Activated CD8-positive, alpha-beta memory T cell treated with anti-CD3 and anti-CD28 coated beads, Interleukin-2, amount 10 ng/mL, durations not matched to agents 7 days and 5 days (primary cell): ENCODE data around the gene NT5C3B. TPM values are rescaled to one million over a fixed set of nuclear protein-coding genes. Genes with fewer than 3 reads are reported as not detected.

Experiments
- ATAC-seq: fragments of 150-1000 bp; cut with Tn5 transposase; one replicate; pipeline ENCODE4 v1.10.0; 2021; ENCODE audit warnings: moderate library complexity
- CTCF ChIA-PET: fragments of 350-600 bp; sonication (Branson Sonifier 250); formaldehyde crosslinking; loops from one replicate; lab custom pipeline; 2021; ENCODE audit warnings: antibody characterized with exemption; lab: Charles Lee
- DNase-seq: peaks from one replicate; pipeline ENCODE4 v3.0.0-alpha.2; 2020
- H3K27ac Mint-ChIP-seq: one replicate; pipeline ENCODE4 v1.8.0; 2021; ENCODE audit warnings: mild to moderate bottlenecking, mixed read lengths
- H3K27me3 Mint-ChIP-seq: one replicate; pipeline ENCODE4 v1.8.0; 2021; ENCODE audit warnings: mixed read lengths
- H3K36me3 Mint-ChIP-seq: one replicate; pipeline ENCODE4 v1.8.0; 2021; ENCODE audit warnings: mild to moderate bottlenecking, mixed read lengths
- H3K4me1 Mint-ChIP-seq: one replicate; pipeline ENCODE4 v1.8.0; 2021; ENCODE audit warnings: mixed read lengths
- H3K4me3 Mint-ChIP-seq: one replicate; pipeline ENCODE4 v1.8.0; 2021; ENCODE audit warnings: mild to moderate bottlenecking, moderate library complexity, mixed read lengths
- H3K9me3 Mint-ChIP-seq: one replicate; pipeline ENCODE4 v1.8.0; 2022; ENCODE audit warnings: low read depth, mixed read lengths
- total RNA-seq, 2 experiments: library from RNA; stranded (reverse); gene quantifications; one replicate each; pipeline ENCODE4 v1.2.3, GENCODE V29; 2021

NT5C3B gene
- total RNA-seq, 2 experiments from 2014 or later, result 28.2 to 35.0 TPM

- H3K4me1 Mint-ChIP-seq, result peaks cover 6% of the 10 kb centered on the region
- no peaks in the 10 kb centered on the region for H3K36me3 Mint-ChIP-seq
- CTCF ChIA-PET, result interaction anchor here (1.0 kb wide), 1 partner anchor 20 kb away, joined by 3 read pairs; no protein-coding TSS in a partner anchor
- no peaks in the 10 kb centered on the region for H3K9me3 Mint-ChIP-seq
- no peak for DNase-seq
- H3K27ac Mint-ChIP-seq, result no peak overlapping the region
- no peak for ATAC-seq
- no peak overlapping the region for H3K4me3 Mint-ChIP-seq
- H3K27me3 Mint-ChIP-seq, result peaks cover 4% of the 10 kb centered on the region
Observed at GRCh38 chr17:41797377-41797776, 38.7 kb downstream of the NT5C3B start.

GRCh38 chr17:41796121-41796895, 39.7 kb downstream of the NT5C3B start:
- Mint-ChIP-seq H3K27ac (no peak overlapping the region), H3K4me1 (peaks cover 2% of the 10 kb centered on the region)

GRCh38 chr17:41794540-41794975, 41.5 kb downstream of the NT5C3B start:
- H3K36me3 Mint-ChIP-seq, result no peaks in the 10 kb centered on the region
- H3K27ac Mint-ChIP-seq, result no peak overlapping the region
- H3K4me1 Mint-ChIP-seq, result peaks cover 2% of the 10 kb centered on the region
- peaks cover 10% of the 10 kb centered on the region for H3K27me3 Mint-ChIP-seq
- no peak for ATAC-seq
- no peak for DNase-seq
- H3K4me3 Mint-ChIP-seq, result no peak overlapping the region
- CTCF ChIA-PET, result interaction anchor here (0.7 kb wide), 1 partner anchor 58 kb away, joined by 3 read pairs; no protein-coding TSS in a partner anchor
- no peaks in the 10 kb centered on the region for H3K9me3 Mint-ChIP-seq

More at GRCh38 chr17:41796121-41796895, 39.7 kb downstream of the NT5C3B start:
- H3K9me3 Mint-ChIP-seq, result no peaks in the 10 kb centered on the region
- no peak for DNase-seq
- CTCF ChIA-PET, result interaction anchor here (0.9 to 1.4 kb wide), 2 partner anchors 15 to 59 kb away, joined by 4 to 6 read pairs; partner anchors contain the start of gene P3H4
- no peaks in the 10 kb centered on the region for H3K36me3 Mint-ChIP-seq
- ATAC-seq, result no peak
- H3K27me3 Mint-ChIP-seq, result peaks cover 4% of the 10 kb centered on the region
- H3K4me3 Mint-ChIP-seq, result no peak overlapping the region

- Mint-ChIP-seq H3K36me3 (no peaks in the 10 kb centered on the region), H3K4me1 (peaks cover 2% of the 10 kb centered on the region), H3K27ac (no peak overlapping the region), H3K27me3 (peaks cover 13% of the 10 kb centered on the region), H3K9me3 (no peaks in the 10 kb centered on the region), H3K4me3 (no peak overlapping the region)
- DNase-seq (no peak), ATAC-seq (no peak)
- CTCF ChIA-PET, result no interaction called here
Observed at GRCh38 chr17:41793784-41794539, 42.1 kb downstream of the NT5C3B start.

- H3K4me1 Mint-ChIP-seq, result peaks cover 4% of the 10 kb centered on the region
- ATAC-seq (no peak), DNase-seq (no peak)
- H3K36me3 Mint-ChIP-seq, result no peaks in the 10 kb centered on the region
- H3K4me3 Mint-ChIP-seq, result no peak overlapping the region
- no peak overlapping the region for H3K27ac Mint-ChIP-seq
- H3K9me3 Mint-ChIP-seq, result no peaks in the 10 kb centered on the region
- CTCF ChIA-PET, result interaction anchor here (1.1 kb wide), 1 partner anchor 8 kb away, joined by 8 read pairs; no protein-coding TSS in a partner anchor
- H3K27me3 Mint-ChIP-seq, result peaks cover 21% of the 10 kb centered on the region
Observed at GRCh38 chr17:41792845-41793783, 42.9 kb downstream of the NT5C3B start.

- Mint-ChIP-seq H3K9me3 (no peaks in the 10 kb centered on the region), H3K4me1 (peaks cover 26% of the 10 kb centered on the region), H3K27ac (no peak overlapping the region), H3K4me3 (peak overlapping the region; percentile 16), H3K27me3 (peaks cover 57% of the 10 kb centered on the region), H3K36me3 (no peaks in the 10 kb centered on the region)
- CTCF ChIA-PET, result interaction anchor here (0.6 to 2.9 kb wide), 11 partner anchors 8 to 407 kb away, joined by 3 to 17 read pairs (median 5); partner anchors contain the start of genes GHDC and P3H4
- DNase-seq (no peak), ATAC-seq (no peak)
Observed at GRCh38 chr17:41787021-41787418, 49.0 kb downstream of the NT5C3B start.

GRCh38 chr17:41786227-41787020, 49.6 kb downstream of the NT5C3B start, which contains the start of gene JUP:
Gene JUP (minus strand): TSS chr17:41786711. CDS start chr17:41771854, 14,857 bp downstream.
- peaks cover 26% of the 10 kb centered on the region for H3K4me1 Mint-ChIP-seq
- H3K9me3 Mint-ChIP-seq, result no peaks in the 10 kb centered on the region
- DNase-seq, result peak; percentile 93
- H3K27ac Mint-ChIP-seq, result no peak within 1 kb of the TSS
- peak within 1 kb of the TSS; percentile 16 for H3K4me3 Mint-ChIP-seq
- H3K27me3 Mint-ChIP-seq, result peaks cover 62% of the 10 kb centered on the region
- H3K36me3 Mint-ChIP-seq, result no peaks in the 10 kb centered on the region
- ATAC-seq, result peak; percentile 97
- CTCF ChIA-PET, result interaction anchor here (0.6 to 2.9 kb wide), 14 partner anchors 8 to 408 kb away, joined by 3 to 17 read pairs (median 4); partner anchors contain the start of genes GHDC and P3H4

GRCh38 chr17:41785859-41786226, 50.2 kb downstream of the NT5C3B start:
- no peak overlapping the region for H3K27ac Mint-ChIP-seq
- H3K27me3 Mint-ChIP-seq, result peaks cover 62% of the 10 kb centered on the region
- no peaks in the 10 kb centered on the region for H3K9me3 Mint-ChIP-seq
- CTCF ChIA-PET, result interaction anchor here (1.0 to 2.9 kb wide), 9 partner anchors 8 to 90 kb away, joined by 3 to 17 read pairs (median 5); partner anchors contain the start of gene P3H4
- no peaks in the 10 kb centered on the region for H3K36me3 Mint-ChIP-seq
- DNase-seq (no peak), ATAC-seq (no peak)
- peaks cover 26% of the 10 kb centered on the region for H3K4me1 Mint-ChIP-seq
- H3K4me3 Mint-ChIP-seq, result no peak overlapping the region

GRCh38 chr17:41785091-41785858, 50.8 kb downstream of the NT5C3B start:
- CTCF ChIA-PET, result interaction anchor here (1.0 to 2.9 kb wide), 7 partner anchors 13 to 89 kb away, joined by 3 to 17 read pairs (median 5); no protein-coding TSS in a partner anchor
- Mint-ChIP-seq H3K4me1 (peaks cover 24% of the 10 kb centered on the region), H3K4me3 (no peak overlapping the region), H3K27me3 (peaks cover 58% of the 10 kb centered on the region), H3K27ac (no peak overlapping the region), H3K36me3 (no peaks in the 10 kb centered on the region), H3K9me3 (no peaks in the 10 kb centered on the region)
- no peak for ATAC-seq
- no peak for DNase-seq

- DNase-seq (no peak), ATAC-seq (no peak)
- Mint-ChIP-seq H3K27ac (no peak overlapping the region), H3K9me3 (no peaks in the 10 kb centered on the region), H3K4me1 (peaks cover 24% of the 10 kb centered on the region), H3K27me3 (peaks cover 55% of the 10 kb centered on the region), H3K36me3 (no peaks in the 10 kb centered on the region), H3K4me3 (no peak overlapping the region)
- CTCF ChIA-PET, result interaction anchor here (2.9 kb wide), 1 partner anchor 17 kb away, joined by 17 read pairs; no protein-coding TSS in a partner anchor
Observed at GRCh38 chr17:41784207-41784744, 51.8 kb downstream of the NT5C3B start.

- DNase-seq, result no peak
- ATAC-seq, result no peak
- CTCF ChIA-PET, result interaction anchor here (1.2 kb wide), 1 partner anchor 19 kb away, joined by 4 read pairs; no protein-coding TSS in a partner anchor
Observed at GRCh38 chr17:41782142-41782541, 53.9 kb downstream of the NT5C3B start.

More at GRCh38 chr17:41782142-41782541, 53.9 kb downstream of the NT5C3B start:
- peaks cover 17% of the 10 kb centered on the region for H3K4me1 Mint-ChIP-seq
- peaks cover 35% of the 10 kb centered on the region for H3K27me3 Mint-ChIP-seq
- H3K4me3 Mint-ChIP-seq, result no peak overlapping the region
- no peak overlapping the region for H3K27ac Mint-ChIP-seq
- H3K9me3 Mint-ChIP-seq, result no peaks in the 10 kb centered on the region
- H3K36me3 Mint-ChIP-seq, result no peaks in the 10 kb centered on the region
